GM21360 (cell line): ENCODE data around the gene VAMP4.
"Not testable (repeated sequence)": the region's sequence is repeated elsewhere in the genome, so short reads cannot be mapped to it uniquely, and the experiment has no call there.

ENCODE experiments used
- ATAC-seq: cut with Tn5 transposase; IDR thresholded peaks from one replicate; pipeline ENCODE4 v1.9.1; 2021; ENCODE audit warnings: mild to moderate bottlenecking, moderate library complexity; ENCODE audit not compliant: unreplicated experiment

VAMP4 gene

GRCh38 chr1:171707583-171707982 is 34.3 kb downstream of the VAMP4 start:
- no peak for ATAC-seq

DNA sequence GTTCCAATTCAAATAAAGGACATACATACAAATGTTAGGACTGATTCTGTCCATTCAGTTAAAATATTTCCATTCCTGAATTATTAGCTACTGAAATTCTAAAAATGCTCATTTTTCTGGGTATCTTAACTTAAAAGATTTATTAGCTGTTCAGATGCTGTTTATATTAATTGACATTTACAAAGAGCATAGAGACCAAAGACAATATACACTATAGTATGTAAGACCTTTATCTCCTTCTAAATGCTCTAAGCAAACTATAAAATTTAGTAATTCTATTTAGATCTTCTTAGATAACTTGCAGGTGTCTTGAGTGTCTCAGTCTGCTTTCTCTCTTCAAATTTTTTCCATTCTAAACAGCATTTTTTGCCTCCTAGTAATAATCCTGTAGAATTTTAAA is 39.3 kb downstream of the VAMP4 start:
- no peak for ATAC-seq

- ATAC-seq = no peak
Observed at GRCh38 chr1:171699531-171699930, 42.3 kb downstream of the VAMP4 start.

DNA sequence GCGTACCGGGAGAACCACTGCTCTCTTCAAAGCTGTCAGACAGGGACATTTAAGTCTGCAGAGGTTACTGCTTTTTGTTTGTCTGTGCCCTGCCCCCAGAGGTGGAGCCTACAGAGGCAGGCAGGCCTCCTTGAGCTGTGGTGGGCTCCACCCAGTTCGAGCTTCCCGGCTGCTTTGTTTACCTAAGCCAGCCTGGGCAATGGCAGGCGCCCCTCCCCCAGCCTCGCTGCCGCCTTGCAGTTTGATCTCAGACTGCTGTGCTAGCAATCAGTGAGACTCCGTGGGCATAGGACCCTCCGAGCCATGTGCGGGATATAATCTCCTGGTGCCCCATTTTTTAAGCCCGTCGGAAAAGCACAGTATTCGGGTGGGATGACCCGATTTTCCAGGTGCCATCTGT is 46.1 kb downstream of the VAMP4 start:
- not testable (repeated sequence) for ATAC-seq

- ATAC-seq = not testable (repeated sequence)
Observed at GRCh38 chr1:171693541-171693940, 48.3 kb downstream of the VAMP4 start.

DNA sequence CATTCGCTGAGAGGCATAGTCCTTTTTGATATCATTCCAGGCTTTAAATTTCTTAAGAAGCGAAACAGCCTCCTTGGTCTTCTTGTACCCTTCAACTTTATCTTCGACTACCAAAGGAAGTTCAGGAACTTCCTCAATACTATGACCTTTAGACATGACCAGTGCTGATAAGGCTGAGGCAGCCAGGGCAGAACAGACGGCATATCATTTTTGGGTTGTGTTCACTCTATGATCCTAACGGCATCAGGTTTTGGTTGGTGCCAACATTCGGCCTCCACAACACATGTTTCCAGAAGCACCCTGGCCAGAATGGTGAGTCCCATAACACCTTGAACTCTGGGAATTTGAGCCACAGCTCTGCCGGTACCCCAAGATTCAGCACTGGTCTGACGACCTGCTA is 58.0 kb downstream of the VAMP4 start:
- ATAC-seq = no peak

- no peak for ATAC-seq
Observed at GRCh38 chr1:171680339-171680738, 61.5 kb downstream of the VAMP4 start.

DNA sequence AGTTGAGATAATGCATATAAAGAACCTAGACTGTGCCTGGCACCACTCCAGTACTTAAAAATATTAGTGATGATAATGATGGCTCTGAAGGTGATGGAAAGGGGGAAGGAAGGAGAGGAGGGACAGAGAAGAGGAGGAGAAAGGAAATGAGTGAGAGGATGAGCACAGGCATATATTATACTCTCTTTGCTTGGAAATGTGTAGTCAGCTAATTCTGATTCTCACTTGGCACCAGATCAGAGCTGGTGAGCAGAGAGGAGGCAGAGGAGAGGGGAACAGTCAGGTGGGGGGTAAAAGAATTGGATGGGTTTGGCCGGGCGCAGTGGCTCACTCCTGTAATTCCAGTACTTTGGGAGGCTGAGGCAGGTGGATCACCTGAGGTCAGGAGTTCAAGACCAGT is 65.0 kb downstream of the VAMP4 start:
- ATAC-seq = no peak

GRCh38 chr1:171674431-171675405 is 67.1 kb downstream of the VAMP4 start:
- ATAC-seq = no peak

DNA sequence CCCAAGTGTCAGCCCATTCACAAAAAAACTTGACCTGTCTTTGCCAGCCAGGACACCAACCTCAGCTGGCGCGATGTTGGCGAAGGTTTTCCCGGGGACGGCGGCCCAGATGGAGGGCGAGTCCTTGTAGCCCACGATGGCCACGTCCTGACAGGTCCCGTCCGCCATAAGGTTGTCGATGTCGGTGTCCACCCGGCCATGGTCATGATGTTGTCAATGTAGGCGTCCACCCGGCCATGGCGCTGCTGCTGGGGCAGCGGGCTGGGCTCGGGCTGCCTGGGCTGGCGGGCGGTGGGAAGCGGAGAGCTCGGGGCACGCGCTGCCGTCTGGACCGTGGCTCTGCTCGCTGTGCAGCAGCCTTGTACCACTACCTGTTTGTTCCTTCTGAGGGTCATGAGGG is 71.1 kb downstream of the VAMP4 start:
- ATAC-seq = no peak

DNA sequence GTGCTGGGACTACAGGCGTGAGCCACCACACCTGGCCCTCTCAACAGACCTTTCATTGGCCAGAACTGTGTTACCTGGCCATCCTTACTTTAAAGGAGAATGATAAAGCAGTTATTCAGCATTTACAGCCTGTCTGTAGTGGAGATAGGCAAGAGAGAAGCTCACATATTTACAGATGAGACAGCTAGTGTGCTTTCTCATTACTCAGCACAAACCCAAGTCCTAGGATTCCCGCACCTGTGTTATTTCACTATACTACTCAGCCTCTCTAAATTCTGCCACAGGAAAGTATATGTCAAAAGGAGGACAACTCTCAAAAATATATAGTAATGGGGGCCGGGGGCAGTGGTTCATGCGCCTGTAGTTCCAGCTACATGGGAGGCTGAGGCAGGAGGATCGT is 73.5 kb downstream of the VAMP4 start:
- no peak for ATAC-seq

- ATAC-seq = no peak
Observed at GRCh38 chr1:171666114-171666769, 75.6 kb downstream of the VAMP4 start.

GRCh38 chr1:171664976-171665375 is 76.9 kb downstream of the VAMP4 start:
- no peak for ATAC-seq

GRCh38 chr1:171663854-171664575 is 77.8 kb downstream of the VAMP4 start:
- no peak for ATAC-seq

DNA sequence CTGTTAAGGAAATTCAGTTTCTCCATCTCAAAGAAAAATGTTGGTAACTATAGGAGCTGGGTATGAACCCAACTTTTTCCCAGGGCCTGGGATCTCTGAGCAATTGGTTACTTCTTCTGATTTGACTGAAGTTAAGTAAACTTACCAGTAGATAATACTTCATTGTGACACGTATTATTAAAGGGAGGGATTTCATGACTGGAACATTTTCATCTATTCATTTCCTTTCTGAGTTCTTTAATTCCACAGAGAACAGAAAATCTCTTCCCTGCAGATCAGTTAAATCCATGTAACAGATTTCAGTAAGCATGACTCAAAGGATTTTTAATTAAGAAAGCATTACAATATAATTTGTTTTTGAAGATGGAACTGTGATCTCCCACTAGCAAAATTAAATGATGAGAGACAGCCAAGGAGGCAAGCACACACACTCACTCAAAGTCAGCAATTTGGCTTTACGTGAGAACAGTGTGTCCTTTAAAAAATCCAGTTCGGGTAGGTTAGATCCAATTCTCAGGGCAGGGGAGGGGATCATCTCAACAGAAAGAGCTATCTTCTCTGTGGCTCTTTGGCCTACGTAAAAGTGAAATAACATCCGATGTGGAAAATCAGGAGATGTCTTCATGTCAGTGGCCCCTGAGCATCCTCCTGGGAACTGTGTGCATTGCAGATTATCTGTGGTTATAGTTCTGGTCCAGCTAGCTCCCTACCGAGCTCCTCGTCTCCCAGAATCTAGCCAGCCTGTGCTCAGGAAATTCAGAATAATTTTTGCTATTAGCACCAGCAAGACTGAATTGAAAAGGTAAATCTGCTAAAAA is 78.6 kb downstream of the VAMP4 start:
- no peak for ATAC-seq

DNA sequence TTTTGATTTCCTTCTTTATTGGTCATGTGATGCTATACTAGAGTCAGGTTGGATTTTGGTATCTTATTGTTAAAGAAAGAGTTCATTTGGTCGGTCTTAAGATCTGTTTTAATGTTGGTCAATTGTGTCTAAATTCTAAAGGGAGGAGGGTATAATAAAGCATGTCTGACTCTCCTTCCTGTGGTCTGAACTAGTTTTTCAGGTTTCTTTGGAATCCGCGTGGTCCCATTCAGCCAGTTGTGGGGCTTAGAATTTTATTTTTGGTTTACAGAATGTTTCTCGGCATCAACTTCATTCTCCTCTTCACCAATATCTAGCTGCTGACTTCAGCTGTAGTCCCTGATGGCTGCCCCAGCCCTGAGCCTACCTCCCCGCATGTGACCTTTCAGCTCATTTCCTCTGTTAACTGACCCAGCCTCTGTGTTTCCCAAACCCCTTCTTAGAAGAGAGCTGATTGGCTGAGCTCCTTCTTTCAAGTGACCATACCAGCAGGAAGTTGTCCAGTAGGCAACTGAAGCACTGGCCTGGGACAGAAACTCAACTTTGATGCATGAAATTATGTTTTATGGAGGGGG is 80.7 kb downstream of the VAMP4 start:
- no peak for ATAC-seq

- ATAC-seq = not testable (repeated sequence)
Observed at GRCh38 chr1:171656206-171656605, 85.7 kb downstream of the VAMP4 start.

DNA sequence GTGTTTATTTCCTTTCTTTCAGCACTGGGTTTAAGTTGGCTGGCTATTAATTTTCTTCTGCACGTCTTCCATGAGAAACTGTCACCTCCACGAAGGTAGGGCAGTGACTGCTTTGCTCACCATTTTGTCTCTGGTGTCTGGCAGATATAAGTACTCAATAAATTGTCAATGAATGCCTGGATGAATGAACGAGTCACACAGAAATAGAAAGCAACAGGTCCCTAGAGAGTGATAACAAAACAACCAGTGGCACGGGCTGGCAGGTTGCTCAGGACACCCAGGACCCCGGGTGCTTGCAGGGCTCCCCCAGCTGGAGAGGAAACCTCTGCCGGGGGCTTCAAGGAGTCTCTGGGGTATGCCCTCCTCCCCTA is 86.1 kb downstream of the VAMP4 start:
- ATAC-seq = no peak

GRCh38 chr1:171654942-171655745 is 86.7 kb downstream of the VAMP4 start:
- ATAC-seq = no peak
